Adipose tissue (tissue), 3 donors: Measurements from ENCODE around the gene KCNMB1. TPM values are rescaled to one million over a fixed set of nuclear protein-coding genes. Genes with fewer than 3 reads are reported as not detected.
"Not testable (repeated sequence)": the region's sequence is repeated elsewhere in the genome, so short reads cannot be mapped to it uniquely, and the experiment has no call there.

Source experiments
- H3K27ac ChIP-seq: one replicate; pipeline ENCODE4 v1.5.1; 2013; ENCODE audit warnings: low read depth, low read length
- WGBS, 3 donors: extraction: QIAGEN DNeasy Blood & Tissue Kit; methylation state at CpG; one replicate each; pipeline ENCODE4 v1.1.7; 2013; 5-methylcytosine and 5-hydroxymethylcytosine counted together
- polyA plus RNA-seq, 3 donors: library from polyadenylated mRNA; stranded (reverse); fragments of 200-250 nt; gene quantifications; one replicate each; pipeline ENCODE4 v1.2.3, GENCODE V29; 2013
- donor health status: healthy with polysubstance abuse.
- donor health status: Bipolar disorder and iron deficiency.
- donor health status: healthy.

The KCNMB1 gene
- polyA plus RNA-seq, 3 donors: 0.21 to 1.2 (median 0.79) TPM

DNA sequence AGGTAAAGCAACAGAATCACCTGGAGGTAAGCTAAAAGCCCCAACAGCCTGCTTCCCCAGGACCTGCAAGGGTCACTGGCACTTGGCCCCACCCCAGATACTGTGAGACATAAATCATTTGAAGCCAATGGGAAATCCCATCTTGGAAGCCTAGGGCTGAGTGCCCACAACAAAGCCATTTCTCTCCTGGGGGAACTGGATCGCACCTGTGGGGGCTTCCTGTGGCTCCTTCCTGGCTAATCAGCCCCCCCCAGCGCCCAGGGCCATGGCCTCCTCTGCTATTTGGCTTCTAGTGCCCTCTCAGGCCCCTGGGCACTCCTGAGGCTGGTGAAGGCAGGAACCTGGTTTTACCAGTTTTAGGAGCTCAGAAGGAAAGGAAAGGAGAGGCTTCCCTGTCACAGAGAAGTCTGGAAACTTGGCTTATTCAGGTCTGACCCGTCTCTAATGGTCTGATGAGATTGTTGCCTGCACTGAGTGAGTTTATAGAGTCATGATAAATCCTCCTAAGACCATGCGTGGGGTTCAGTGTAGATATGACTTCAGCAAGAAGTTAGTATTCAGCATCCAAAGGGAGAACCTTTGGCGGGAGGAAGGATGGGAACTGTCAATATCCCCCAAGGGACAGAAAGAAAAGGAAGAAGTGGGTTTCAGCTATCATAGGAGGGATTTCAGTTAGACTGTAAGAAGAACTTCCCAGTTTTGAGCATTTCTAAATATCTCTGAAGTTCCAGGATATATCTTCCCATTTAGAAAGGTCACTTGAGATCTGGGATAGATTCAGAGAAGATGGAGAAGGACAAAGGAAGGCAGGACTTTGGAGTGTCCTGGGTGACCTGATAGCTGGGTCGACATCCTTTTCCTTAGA lies 1.2 kb downstream of the KCNMB1 start:
- H3K27ac ChIP-seq: no peak overlapping the region
- WGBS, 3 donors: 54 to 68% (median 65%) methylated on average over 6 of the region's 6 CpGs

GRCh38 chr5:170386743-170387395 lies 2.3 kb downstream of the KCNMB1 start:
- H3K27ac ChIP-seq: no peak overlapping the region
- WGBS, 3 donors: 72 to 92% (median 89%) methylated on average over 8 of the region's 8 CpGs

GRCh38 chr5:170383227-170383626 lies 5.9 kb downstream of the KCNMB1 start:
- no peak overlapping the region for H3K27ac ChIP-seq
- 66 to 90% (median 86%) methylated on average over 5 of the region's 5 CpGs for WGBS, 3 donors

GRCh38 chr5:170382790-170383189 lies 6.4 kb downstream of the KCNMB1 start:
- 56 to 70% (median 64%) methylated on average over 2 of the region's 2 CpGs for WGBS, 3 donors
- H3K27ac ChIP-seq: no peak overlapping the region

GRCh38 chr5:170380361-170380951 lies 8.7 kb downstream of the KCNMB1 start:
- WGBS, 3 donors: 80 to 84% (median 82%) methylated on average over 3 of the region's 3 CpGs
- no peak overlapping the region for H3K27ac ChIP-seq

GRCh38 chr5:170378740-170379139 lies 10.4 kb downstream of the KCNMB1 start:
- H3K27ac ChIP-seq: no peak overlapping the region
- 84 to 91% (median 86%) methylated on average over 16 of the region's 16 CpGs for WGBS, 3 donors

GRCh38 chr5:170377027-170377426 lies 12.1 kb downstream of the KCNMB1 start:
- WGBS, 3 donors: 85 to 93% (median 92%) methylated on average over 11 of the region's 11 CpGs
- H3K27ac ChIP-seq: no peak overlapping the region

GRCh38 chr5:170376526-170376925 lies 12.6 kb downstream of the KCNMB1 start:
- 79 to 97% (median 96%) methylated on average over 3 of the region's 3 CpGs for WGBS, 3 donors
- H3K27ac ChIP-seq: not testable (repeated sequence)

DNA sequence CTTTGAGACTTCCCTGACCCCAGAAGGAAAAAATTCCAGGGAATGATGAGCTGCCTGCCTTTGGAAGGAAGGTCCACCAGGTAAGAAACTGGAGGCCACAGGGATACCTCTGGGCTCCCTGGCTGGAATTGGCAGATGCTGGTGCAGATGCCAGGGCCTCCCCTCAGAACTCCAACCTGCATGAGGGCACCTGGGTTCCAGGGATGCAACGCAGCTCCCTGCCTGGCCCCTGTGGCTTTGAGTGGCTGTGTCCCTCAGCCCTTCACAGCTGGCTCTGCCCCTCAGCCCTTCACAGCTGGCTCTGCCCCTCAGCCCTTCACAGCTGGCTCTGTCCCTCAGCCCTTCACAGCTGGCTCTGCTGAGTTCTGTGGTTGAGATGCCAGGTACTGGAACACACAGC lies 13.9 kb downstream of the KCNMB1 start:
- no peak overlapping the region for H3K27ac ChIP-seq
- WGBS, 3 donors: 80 to 97% (median 86%) methylated on average over 1 of the region's 1 CpG

DNA sequence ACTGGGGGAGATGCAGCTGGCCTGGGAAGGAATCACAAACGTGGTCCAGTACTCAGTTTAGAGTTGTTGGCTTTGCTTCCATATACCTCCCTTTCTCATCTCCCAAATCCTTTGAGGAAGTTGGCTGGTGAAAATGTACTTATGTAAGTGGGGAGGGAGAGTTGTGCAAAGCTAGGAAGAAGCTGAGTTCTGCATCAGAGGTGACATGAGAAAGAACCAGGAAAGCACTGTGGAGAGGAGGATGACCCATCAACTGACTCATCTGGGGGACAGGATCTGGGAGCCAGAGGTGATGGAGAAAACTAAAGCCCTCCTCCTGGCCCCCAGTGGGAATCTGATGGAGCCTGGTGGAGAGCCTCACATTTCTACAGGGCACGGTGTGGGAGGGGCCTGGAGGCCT lies 16.2 kb downstream of the KCNMB1 start:
- 62 to 77% (median 65%) methylated on average over 2 of the region's 2 CpGs for WGBS, 3 donors
- H3K27ac ChIP-seq: no peak overlapping the region

DNA sequence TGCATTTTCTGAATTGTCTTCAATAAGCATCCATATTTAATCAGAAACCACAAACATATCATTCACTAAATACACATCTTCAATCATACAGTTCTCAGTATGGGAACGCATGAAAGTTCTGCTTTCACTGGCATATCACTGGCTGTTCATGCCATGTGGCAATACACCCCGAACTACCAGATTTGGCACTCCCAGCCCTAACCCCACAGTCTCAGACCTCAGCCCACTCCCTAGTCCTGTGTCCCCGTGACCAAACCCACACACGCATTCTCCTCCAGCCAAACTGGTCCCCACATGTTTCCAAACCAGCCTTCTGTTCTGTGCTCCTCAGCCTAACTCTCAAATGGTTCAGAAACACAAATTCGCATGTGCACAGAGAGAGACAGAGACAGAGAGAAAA lies 20.6 kb downstream of the KCNMB1 start:
- WGBS, 3 donors: 75 to 84% (median 78%) methylated on average over 5 of the region's 5 CpGs
- no peak overlapping the region for H3K27ac ChIP-seq

DNA sequence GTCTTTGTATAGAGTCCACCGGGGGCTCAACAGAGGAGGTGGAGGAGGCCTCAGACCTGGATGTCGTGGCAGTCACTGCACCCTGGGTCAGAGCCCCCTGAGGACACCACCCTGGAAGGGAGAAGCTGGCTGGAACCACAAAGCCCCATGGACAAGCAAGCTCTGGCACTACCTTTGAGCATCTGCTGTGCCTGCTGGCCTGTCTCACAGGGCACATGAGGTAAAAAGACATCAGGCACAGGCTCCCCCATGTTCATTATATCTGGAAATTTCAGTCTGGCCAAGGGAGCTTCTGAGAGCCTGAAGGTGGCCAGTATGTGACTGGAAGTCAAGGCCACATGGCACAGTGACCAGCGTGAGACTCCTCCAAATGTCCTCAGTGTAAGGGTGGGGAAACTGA lies 22.9 kb downstream of the KCNMB1 start:
- H3K27ac ChIP-seq: no peak overlapping the region
- whole genome bisulfite sequencing, 3 donors: 93 to 100% (median 97%) methylated on average over 3 of the region's 3 CpGs

GRCh38 chr5:170365831-170366230 lies 23.3 kb downstream of the KCNMB1 start:
- 67 to 80% (median 69%) methylated on average over 5 of the region's 5 CpGs for WGBS, 3 donors
- no peak overlapping the region for H3K27ac ChIP-seq

GRCh38 chr5:170365011-170365410 lies 24.2 kb downstream of the KCNMB1 start:
- 87 to 88% (median 88%) methylated on average over 8 of the region's 8 CpGs for WGBS, 3 donors
- no peak overlapping the region for H3K27ac ChIP-seq

DNA sequence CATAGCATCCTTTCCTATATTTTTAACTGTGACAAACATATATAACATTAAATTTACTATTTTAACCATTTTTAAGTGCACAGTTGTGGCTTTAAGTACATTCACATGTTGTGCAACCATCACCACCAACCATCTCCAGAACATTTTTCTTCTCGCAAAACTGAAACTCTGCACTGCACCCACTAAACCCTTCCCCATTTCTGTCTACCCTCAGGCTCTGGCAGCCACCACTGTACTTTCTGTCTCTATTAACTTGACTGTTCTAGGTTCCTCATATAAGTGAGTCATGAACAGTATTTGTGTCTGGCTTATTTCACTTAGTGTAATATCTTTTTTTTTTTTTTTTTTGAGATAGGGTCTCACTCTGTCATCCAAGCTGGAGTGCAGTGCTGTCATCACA lies 25.5 kb downstream of the KCNMB1 start:
- 64 to 94% (median 86%) methylated on average over 1 of the region's 1 CpG for WGBS, 3 donors
- no peak overlapping the region for H3K27ac ChIP-seq

- 74 to 82% (median 76%) methylated on average over 6 of the region's 6 CpGs for WGBS, 3 donors
- no peak overlapping the region for H3K27ac ChIP-seq
Measured at GRCh38 chr5:170362656-170363055, 26.5 kb downstream of the KCNMB1 start.

- no peak overlapping the region for H3K27ac ChIP-seq
- WGBS, 3 donors: 60 to 90% (median 66%) methylated on average over 7 of the region's 7 CpGs
Measured at GRCh38 chr5:170362102-170362501, 27.1 kb downstream of the KCNMB1 start.

DNA sequence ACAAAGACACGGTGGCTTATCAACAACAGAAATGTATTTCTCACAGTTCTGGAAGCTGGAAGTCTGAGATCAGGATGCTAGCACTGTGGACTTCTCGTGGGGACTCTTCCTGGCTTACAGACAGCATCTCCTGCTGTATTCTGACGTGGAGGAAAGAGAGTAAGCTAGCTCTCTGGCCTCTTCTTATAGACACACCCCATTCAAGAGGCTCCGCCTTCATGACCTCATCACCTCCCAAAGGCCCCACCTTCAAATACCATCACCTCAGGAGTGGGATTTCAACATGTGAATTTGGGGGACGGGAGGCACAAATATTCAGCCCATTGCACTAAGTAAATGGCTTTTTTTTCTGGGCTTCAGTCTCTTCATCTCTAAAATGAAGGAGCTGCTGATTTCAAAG lies 27.6 kb downstream of the KCNMB1 start:
- no peak overlapping the region for H3K27ac ChIP-seq
- WGBS, 3 donors: 74 to 83% (median 76%) methylated on average over 5 of the region's 5 CpGs

- 54 to 71% (median 60%) methylated on average over 5 of the region's 5 CpGs for WGBS, 3 donors
- H3K27ac ChIP-seq: no peak overlapping the region
Measured at GRCh38 chr5:170361116-170361515, 28.1 kb downstream of the KCNMB1 start.
